Raji (cell line): Measurements from ENCODE around the gene SERPINA4.

Experiments
- POLR2A ChIP-seq: IDR thresholded peaks from 2 replicates; pipeline ENCODE4 v1.6.1; 2011; ENCODE audit warnings: low read depth, low read length, control low read depth; ENCODE audit not compliant: insufficient read depth

SERPINA4 gene, protein sequence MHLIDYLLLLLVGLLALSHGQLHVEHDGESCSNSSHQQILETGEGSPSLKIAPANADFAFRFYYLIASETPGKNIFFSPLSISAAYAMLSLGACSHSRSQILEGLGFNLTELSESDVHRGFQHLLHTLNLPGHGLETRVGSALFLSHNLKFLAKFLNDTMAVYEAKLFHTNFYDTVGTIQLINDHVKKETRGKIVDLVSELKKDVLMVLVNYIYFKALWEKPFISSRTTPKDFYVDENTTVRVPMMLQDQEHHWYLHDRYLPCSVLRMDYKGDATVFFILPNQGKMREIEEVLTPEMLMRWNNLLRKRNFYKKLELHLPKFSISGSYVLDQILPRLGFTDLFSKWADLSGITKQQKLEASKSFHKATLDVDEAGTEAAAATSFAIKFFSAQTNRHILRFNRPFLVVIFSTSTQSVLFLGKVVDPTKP

GRCh38 chr14:94560751-94561655 is at the start of gene SERPINA4:
TSS of gene SERPINA4 (plus strand) at chr14:94561442. CDS start at chr14:94563483, 2,041 bp downstream.
- no peak for TF ChIP-seq POLR2A

DNA sequence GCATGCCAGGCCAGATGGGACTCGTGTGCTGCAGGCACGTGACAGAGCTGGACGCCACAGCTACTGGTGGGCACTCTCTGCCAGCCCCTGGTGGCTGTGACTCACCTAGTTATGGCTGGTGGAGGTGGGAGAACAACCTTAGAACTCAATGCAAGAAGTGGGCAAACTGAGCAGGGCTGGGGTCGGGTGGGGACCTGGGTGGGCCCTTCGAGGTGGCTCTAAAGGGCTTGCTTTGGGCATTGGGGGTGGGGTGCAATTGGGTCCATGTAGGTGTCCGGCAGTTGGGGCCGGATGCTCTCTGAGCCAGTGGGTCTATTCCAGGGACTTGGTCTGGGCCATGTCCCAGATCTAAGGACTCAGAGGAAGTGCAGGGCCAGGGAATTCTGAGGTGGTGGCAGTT is 46.9 kb upstream of the SERPINA4 start:
- TF ChIP-seq POLR2A = no peak

DNA sequence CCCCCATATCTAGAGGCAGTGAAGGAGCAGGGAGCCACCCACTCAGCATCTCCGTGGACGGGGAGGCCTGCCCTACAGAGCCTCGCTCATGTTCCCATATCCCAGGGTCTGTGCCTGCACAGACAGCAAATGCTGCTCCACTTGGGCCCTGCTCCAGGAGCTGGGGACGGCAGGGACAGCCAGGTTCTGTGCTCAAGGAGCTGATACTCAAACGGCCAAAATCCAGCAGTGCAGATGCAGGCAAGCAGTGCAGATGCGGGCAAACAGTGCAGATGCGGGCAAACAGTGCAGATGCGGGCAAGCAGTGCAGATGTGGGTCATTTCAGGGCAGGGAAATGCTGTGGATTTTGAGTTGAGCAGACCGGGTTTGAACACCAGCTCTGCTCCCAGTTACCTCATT is 45.8 kb upstream of the SERPINA4 start:
- no peak for TF ChIP-seq POLR2A

DNA sequence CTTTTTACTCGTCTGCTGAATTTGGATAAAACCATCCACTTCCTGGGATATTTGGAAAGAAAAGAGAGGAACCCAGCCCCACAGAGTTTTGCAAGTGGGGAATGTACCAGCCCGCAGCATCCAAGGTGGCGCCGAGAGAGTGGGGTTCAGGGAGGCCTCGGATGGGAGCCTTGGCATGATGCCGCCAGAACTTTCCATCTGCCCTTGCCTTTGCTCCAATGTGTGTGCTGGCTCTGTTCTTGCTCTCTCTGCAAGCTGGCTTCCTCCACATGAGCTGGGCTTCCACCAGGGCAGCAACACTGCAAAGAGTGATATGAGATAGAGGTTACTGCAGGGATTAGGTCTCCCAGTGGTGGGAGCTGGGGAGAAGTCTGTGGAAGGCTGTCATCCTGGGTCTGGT is 45.4 kb upstream of the SERPINA4 start:
- no peak for TF ChIP-seq POLR2A

GRCh38 chr14:94517248-94517640 is 44.0 kb upstream of the SERPINA4 start:
- TF ChIP-seq POLR2A = no peak

DNA sequence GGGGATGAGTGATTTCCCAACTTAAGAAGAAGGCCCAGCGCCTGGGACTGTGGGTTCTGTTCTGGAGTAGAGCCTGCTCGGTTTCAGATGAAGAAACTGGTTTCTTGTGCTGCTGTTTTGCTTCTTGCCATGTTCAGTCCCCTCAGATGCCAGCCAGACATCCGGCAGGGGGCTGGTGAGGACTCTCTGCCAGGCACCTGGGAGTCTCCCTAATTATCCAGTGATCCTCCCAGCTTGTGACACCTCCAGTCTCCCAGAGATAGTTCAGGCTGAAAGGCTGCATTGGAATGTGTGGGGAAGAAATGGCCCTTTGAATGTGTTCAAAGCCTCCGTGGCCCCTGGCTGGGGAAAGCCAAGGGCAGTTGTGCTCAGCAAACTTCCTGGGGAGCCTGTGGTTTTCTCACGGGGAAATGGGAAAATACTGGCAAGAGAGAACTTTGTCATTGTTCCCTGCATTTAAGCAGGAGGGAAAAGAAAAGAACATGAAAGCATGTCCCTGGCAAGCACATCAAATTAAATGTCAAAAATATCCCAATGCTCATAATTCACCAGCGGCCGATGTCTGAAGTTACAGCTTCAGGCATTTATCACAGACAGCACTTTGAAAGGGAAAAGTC is 43.5 kb upstream of the SERPINA4 start:
- TF ChIP-seq POLR2A = no peak

- TF ChIP-seq POLR2A = no peak
Measured at GRCh38 chr14:94521375-94522114, 39.7 kb upstream of the SERPINA4 start.

DNA sequence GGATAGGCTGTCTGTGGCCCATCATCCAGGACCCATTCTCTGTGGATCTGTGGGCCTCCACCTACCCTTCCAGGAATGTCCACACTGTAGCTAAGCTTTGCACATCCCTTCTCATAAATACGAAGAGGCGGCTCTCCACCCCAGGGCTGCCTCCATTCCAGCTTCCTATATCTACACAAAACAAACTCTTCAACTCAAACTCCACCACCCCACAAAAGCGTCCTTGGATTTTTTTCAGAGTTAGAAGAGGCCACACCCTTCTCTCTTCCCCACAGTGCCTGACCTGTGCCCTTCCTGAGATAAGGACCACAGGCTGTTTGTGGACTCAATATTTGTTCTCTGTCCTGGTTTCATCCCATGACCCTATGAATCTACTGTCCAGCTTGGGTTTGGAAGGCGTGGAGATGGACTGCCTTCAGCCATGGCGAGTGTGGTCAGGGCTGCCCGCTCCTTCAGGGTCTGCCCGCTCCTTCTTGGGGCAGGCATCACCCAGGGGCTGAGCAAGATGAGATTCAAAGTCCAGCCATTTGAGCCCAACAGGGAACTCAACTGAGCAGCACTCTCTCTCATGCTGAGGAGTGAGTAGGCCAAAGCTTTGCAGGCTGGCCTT is 39.0 kb upstream of the SERPINA4 start:
- TF ChIP-seq POLR2A = no peak

GRCh38 chr14:94523265-94523664 is 38.0 kb upstream of the SERPINA4 start:
- TF ChIP-seq POLR2A = no peak

DNA sequence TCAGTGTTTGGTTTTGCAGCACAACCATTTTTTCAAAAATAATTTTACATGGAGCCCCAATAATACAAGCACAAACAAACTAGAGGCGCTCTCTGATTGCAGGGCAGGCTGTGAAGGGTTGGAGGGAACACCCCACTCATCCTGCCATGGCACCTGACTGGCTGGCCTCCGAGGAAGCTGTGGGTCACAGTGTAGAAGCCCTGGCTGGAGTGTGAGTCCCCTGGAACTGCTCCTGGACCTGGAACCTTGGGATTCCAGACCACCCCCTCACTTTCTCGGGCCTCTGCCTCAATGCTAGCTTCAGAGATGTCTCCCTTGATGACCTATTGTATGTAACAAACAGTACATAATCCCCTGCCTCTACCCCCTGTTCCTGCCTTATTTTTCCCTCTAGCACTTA is 37.1 kb upstream of the SERPINA4 start:
- TF ChIP-seq POLR2A = no peak

- TF ChIP-seq POLR2A = no peak
Measured at GRCh38 chr14:94531187-94531586, 30.1 kb upstream of the SERPINA4 start.

DNA sequence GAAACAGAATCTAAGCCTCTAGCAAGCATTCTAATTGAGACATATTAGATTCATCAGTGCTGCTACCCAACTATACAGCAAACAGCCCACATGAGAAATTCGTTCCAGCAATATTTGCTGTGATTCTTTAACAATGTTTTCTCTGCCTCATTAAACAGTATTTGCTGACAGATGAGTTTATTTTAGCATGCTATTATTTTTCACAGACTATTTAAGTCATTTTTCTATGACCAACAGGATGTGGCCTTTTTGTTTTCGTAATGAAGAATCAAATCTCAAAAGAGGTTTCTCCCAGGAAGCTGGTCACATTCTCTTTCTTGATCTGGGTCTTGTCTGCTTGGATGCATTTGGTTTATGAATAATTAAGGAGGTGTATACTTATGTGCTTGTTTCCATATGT is 28.8 kb upstream of the SERPINA4 start:
- no peak for TF ChIP-seq POLR2A

DNA sequence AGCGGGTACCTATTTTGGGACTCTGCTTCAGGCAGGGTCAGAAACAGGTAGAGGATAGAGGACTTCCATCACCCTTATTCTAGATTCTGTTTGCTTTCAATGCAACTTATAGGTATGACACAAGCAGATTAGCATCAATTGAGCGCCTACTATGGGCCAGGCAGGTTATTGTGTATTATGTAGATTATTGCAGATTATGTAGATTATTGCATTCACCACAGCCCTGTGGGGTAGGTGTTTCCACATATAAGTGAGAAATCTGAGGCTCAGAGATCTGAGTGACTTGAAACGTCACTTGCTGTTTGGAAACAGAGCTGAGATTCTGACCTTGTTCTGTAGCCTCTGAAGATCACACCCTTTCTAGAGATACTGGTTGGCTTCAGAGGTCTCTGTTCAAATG is 25.7 kb upstream of the SERPINA4 start:
- TF ChIP-seq POLR2A = no peak

DNA sequence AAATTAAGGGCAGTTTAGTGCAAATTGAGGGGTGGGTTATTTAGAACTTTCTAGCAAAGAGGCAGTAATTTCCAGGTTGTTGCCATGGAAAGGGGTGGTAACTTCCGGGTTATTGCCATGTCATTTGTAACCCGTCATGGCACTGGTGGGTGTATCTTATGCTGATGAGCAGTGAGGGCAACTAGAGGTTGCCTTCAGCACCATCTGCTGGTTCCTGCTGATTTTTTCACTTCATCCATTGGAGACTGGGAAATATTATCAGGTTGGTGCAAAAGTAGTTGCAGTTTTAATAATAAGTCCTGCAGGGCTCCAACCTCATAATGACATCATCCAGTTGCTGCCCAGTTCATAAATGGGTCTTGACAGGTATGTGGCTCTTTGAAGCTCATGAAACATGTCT is 24.4 kb upstream of the SERPINA4 start:
- no peak for TF ChIP-seq POLR2A

DNA sequence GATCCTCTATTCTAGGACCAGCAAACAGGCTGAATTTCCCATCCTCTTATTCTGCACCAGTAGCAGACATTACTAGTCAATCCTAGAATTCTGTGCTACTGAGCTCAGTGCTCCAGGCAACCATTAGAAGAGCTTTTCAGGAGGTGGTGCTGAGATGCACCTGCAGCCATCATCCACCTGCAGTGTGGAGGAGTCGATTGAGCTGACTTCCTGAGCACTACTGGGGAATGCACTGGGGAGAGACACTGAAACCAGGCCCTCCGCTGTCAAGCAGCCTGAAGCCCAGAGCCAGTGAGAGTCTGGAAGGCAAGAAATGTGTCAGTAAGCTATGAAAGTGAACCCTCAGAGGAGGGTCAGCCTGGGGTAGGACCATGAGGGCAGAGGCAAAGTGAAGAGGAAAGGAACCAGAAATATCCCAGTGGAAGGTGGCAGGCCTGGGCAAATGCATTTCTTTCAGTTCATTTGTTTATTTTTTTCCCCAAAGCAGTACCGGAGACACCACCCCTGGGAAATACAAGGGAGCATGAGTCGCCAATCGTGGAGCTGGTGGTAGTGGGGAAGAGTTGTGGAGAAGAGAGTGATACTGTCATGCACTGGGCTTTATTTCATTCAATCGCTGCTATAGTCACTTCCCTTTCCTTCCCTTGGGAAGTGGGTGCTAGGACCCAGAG is 23.0 kb upstream of the SERPINA4 start:
- no peak for TF ChIP-seq POLR2A

GRCh38 chr14:94539181-94539580 is 22.1 kb upstream of the SERPINA4 start:
- TF ChIP-seq POLR2A = no peak
